GM23338 (cell line): ENCODE measurements around the gene COPS2. TPM values are rescaled to one million over a fixed set of nuclear protein-coding genes. Genes with fewer than 3 reads are reported as not detected.

Source experiments
- ATAC-seq: fragments of 200-7000 bp; cut with Tn5 transposase; 3 replicates; pipeline ENCODE4 v1.9.1; 2020
- DNase-seq: peaks from one replicate; pipeline ENCODE4 v3.0.0-alpha.2; 2015; ENCODE audit warnings: low spot score
- H2AFZ ChIP-seq: fragments of 200-600 bp; sonication (generic); 2 replicates; pipeline ENCODE4 v1.8.0; 2016; ENCODE audit warnings: antibody characterized with exemption, mild to moderate bottlenecking, moderate library complexity
- H3F3A ChIP-seq: fragments of 200-600 bp; sonication (generic); replicated peaks from 2 replicates; pipeline ENCODE4 v1.8.0; 2017; ENCODE audit warnings: antibody characterized with exemption, mixed run types, low read depth
- H3K27ac ChIP-seq: fragments of 200-600 bp; sonication (generic); 2 replicates; pipeline ENCODE4 v1.6.1; 2016; ENCODE audit warnings: low read depth
- H3K27me3 ChIP-seq: fragments of 200-600 bp; sonication (generic); 2 replicates; pipeline ENCODE4 v1.8.0; 2016; ENCODE audit warnings: mild to moderate bottlenecking, mixed run types, moderate library complexity; ENCODE audit not compliant: insufficient read depth
- H3K36me3 ChIP-seq: fragments of 200-600 bp; sonication (generic); 2 replicates; pipeline ENCODE4 v1.8.0; 2016; ENCODE audit warnings: mild to moderate bottlenecking; ENCODE audit not compliant: insufficient read depth
- H3K4me1 ChIP-seq: fragments of 200-600 bp; sonication (generic); 2 replicates; pipeline ENCODE4 v1.8.0; 2016; ENCODE audit warnings: mild to moderate bottlenecking, moderate library complexity; ENCODE audit not compliant: insufficient read depth
- H3K4me2 ChIP-seq: fragments of 200-600 bp; sonication (generic); 2 replicates; pipeline ENCODE4 v1.7.1; 2017; ENCODE audit warnings: mixed run types
- H3K4me3 ChIP-seq: fragments of 200-600 bp; sonication (generic); 2 replicates; pipeline ENCODE4 v1.6.1; 2016; ENCODE audit warnings: mixed run types
- H3K79me2 ChIP-seq: fragments of 200-600 bp; sonication (generic); replicated peaks from 2 replicates; pipeline ENCODE4 v1.8.0; 2017; ENCODE audit warnings: mild to moderate bottlenecking; ENCODE audit not compliant: insufficient read depth
- H3K9me2 ChIP-seq: fragments of 200-600 bp; sonication (generic); 2 replicates; pipeline ENCODE4 v1.8.0; 2017; ENCODE audit not compliant: insufficient read depth
- H4K20me1 ChIP-seq: fragments of 200-600 bp; sonication (generic); replicated peaks from 2 replicates; pipeline ENCODE4 v1.8.0; 2017; ENCODE audit warnings: mild to moderate bottlenecking; ENCODE audit not compliant: insufficient read depth
- H3K27ac Mint-ChIP-seq: 2 replicates; pipeline ENCODE4 v1.8.0; 2020; ENCODE audit warnings: inconsistent platforms, mild to moderate bottlenecking, moderate library complexity, mixed read lengths
- H3K27me3 Mint-ChIP-seq: 3 replicates; pipeline ENCODE4 v1.8.0; 2022; ENCODE audit warnings: low read depth, mild to moderate bottlenecking, moderate library complexity, mixed read lengths, inconsistent platforms; ENCODE audit not compliant: insufficient read depth, poor library complexity
- H3K36me3 Mint-ChIP-seq: 3 replicates; pipeline ENCODE4 v1.8.0; 2021; ENCODE audit warnings: low read depth, mild to moderate bottlenecking, inconsistent platforms, moderate library complexity, mixed read lengths
- H3K4me1 Mint-ChIP-seq: 3 replicates; pipeline ENCODE4 v1.8.0; 2020; ENCODE audit warnings: mild to moderate bottlenecking, inconsistent platforms, mixed read lengths
- H3K4me3 Mint-ChIP-seq: 3 replicates; pipeline ENCODE4 v1.8.0; 2021; ENCODE audit warnings: moderate library complexity, mild to moderate bottlenecking, inconsistent platforms, mixed read lengths
- H3K9me3 Mint-ChIP-seq: 3 replicates; pipeline ENCODE4 v1.8.0; 2020; ENCODE audit warnings: moderate library complexity, mild to moderate bottlenecking, inconsistent platforms, mixed read lengths
- CREB1 ChIP-seq: fragments of 250-450 bp; sonication (Bioruptor Pico); IDR thresholded peaks from 2 replicates; pipeline ENCODE4 v1.5.0; 2020; ENCODE audit warnings: low read depth, mild to moderate bottlenecking, moderate library complexity
- CTCF ChIP-seq, 2 experiments: fragments of 200-600 bp in 1 of 2; sonication (generic) in 1 of 2; conservative IDR thresholded peaks; 2 replicates each; pipeline versions ENCODE4 v1.5.1 to v1.6.1; 2016 to 2017; ENCODE audit warnings: antibody characterized with exemption in 2 of 2, low read depth in 2 of 2, mild to moderate bottlenecking in 2 of 2, moderate library complexity in 1 of 2
- ETS1 ChIP-seq: IDR thresholded peaks from 2 replicates; pipeline ENCODE4 v1.6.1; 2016; ENCODE audit warnings: antibody characterized with exemption
- EZH2 ChIP-seq: fragments of 200-600 bp; sonication (generic); IDR thresholded peaks from one replicate; pipeline ENCODE4 v1.8.0; 2017; ENCODE audit warnings: antibody characterized with exemption, mild to moderate bottlenecking, low read depth; ENCODE audit not compliant: unreplicated experiment
- EZH2phosphoT487 ChIP-seq: fragments of 200-600 bp; sonication (generic); IDR thresholded peaks from one replicate; pipeline ENCODE4 v1.8.1; 2018; ENCODE audit warnings: antibody characterized with exemption; ENCODE audit not compliant: unreplicated experiment
- JUNB ChIP-seq: IDR thresholded peaks from one replicate; pipeline ENCODE4 v1.6.1; 2016; ENCODE audit warnings: antibody characterized with exemption; ENCODE audit not compliant: unreplicated experiment
- NANOG ChIP-seq: IDR thresholded peaks from 2 replicates; pipeline ENCODE4 v1.6.1; 2016; ENCODE audit warnings: antibody characterized with exemption, borderline replicate concordance
- POLR2AphosphoS5 ChIP-seq: IDR thresholded peaks from 2 replicates; pipeline ENCODE4 v1.6.1; 2016; ENCODE audit warnings: antibody characterized with exemption, low read depth
- STAT1 ChIP-seq: IDR thresholded peaks from one replicate; pipeline ENCODE4 v1.6.1; 2016; ENCODE audit warnings: antibody characterized with exemption; ENCODE audit not compliant: unreplicated experiment
- ZNF114 ChIP-seq: fragments of 250-450 bp; sonication (Bioruptor Pico); IDR thresholded peaks from 2 replicates; pipeline ENCODE4 v1.5.0; 2020; ENCODE audit warnings: mild to moderate bottlenecking, moderate library complexity
- ZNF331 ChIP-seq: fragments of 250-450 bp; sonication (Bioruptor Pico); IDR thresholded peaks from 2 replicates; pipeline ENCODE4 v1.5.0; 2020; ENCODE audit warnings: low read depth, mild to moderate bottlenecking, moderate library complexity
- long read RNA-seq: library from polyadenylated mRNA; unstranded; transcript quantifications from one replicate; pipeline ENCODE4 v2.0.0, GENCODE V29; 2020; ENCODE audit not compliant: unreplicated experiment
- polyA plus RNA-seq: library from polyadenylated mRNA; unstranded; fragments of >200 nt; fragmentation: Nextera tagmentation; extraction: Ambion mirVana; gene quantifications from 2 replicates; pipeline ENCODE4 v1.2.1, GENCODE V29; 2016
- total RNA-seq: library from RNA; depleted of rRNA; stranded (reverse); fragments of >200 nt; shearing (Covaris generic); gene quantifications from 2 replicates; pipeline ENCODE4 v1.2.3, GENCODE V29; 2014; rRNA removed

The COPS2 gene
- total RNA-seq (64.9 and 67.3 TPM in 2 replicates), polyA plus RNA-seq (36.3 and 38.7 TPM in 2 replicates)
- long read RNA-seq, full-length matches to known transcripts = 18 of 25 reads
- long read RNA-seq, partial matches to known transcripts = 5 of 25 reads
- long read RNA-seq, other reads (novel, unspliced or antisense) = 2 of 25 reads

GRCh38 chr15:49155110-49155833 is at the start of gene COPS2:
TSS of gene COPS2 (minus strand) at chr15:49155599. CDS start at chr15:49155578, 21 bp downstream.
- Histone ChIP-seq H3K27me3 (no peaks in the 10 kb centered on the region), H3K79me2 (peaks cover 61% of the 10 kb centered on the region), H3K27ac (peak within 1 kb of the TSS; percentile 68), H3K4me1 (no peaks in the 10 kb centered on the region; the same call in 1 of the 2 replicates), H3K9me2 (no peaks in the 10 kb centered on the region), H3K36me3 (no peaks in the 10 kb centered on the region), H3K4me2 (peak within 1 kb of the TSS; percentile 93), H3F3A (no peaks in the 10 kb centered on the region; the same call in 1 of the 2 replicates), H2AFZ (peak within 1 kb of the TSS; percentile 94), H4K20me1 (peaks cover 8% of the 10 kb centered on the region), H3K4me3 (peak within 1 kb of the TSS; percentile 82)
- H3K4me3 Mint-ChIP-seq = peak within 1 kb of the TSS; percentile 99
- peak; percentile 97 for ATAC-seq
- H3K9me3 Mint-ChIP-seq = no peaks in the 10 kb centered on the region
- TF ChIP-seq STAT1 (no peak), CTCF (conservative IDR thresholded peaks at IDR 0.05; ENCODE audit: low read depth in 2 of 2) (0 out of 4 replicates have a peak, but pooled peaks of 1 of the 2 experiments have one; percentile 1), ETS1 (peak; percentile 86), POLR2AphosphoS5 (peak; percentile 83), NANOG (no peak), ZNF331 (CRISPR knock-in tag) (no peak), CREB1 (CRISPR knock-in tag) (peak; percentile 85), ZNF114 (0 out of 2 replicates have a peak, but pooled peaks have one; percentile 28)
- peaks cover 12% of the 10 kb centered on the region for H3K4me1 Mint-ChIP-seq
- H3K36me3 Mint-ChIP-seq = no peaks in the 10 kb centered on the region
- peak; percentile 99 for DNase-seq
- peak within 1 kb of the TSS; percentile 99 for H3K27ac Mint-ChIP-seq
- H3K27me3 Mint-ChIP-seq = no peaks in the 10 kb centered on the region

- H3K9me2 ChIP-seq = no peaks in the 10 kb centered on the region
- H3K4me3 Mint-ChIP-seq = no peak overlapping the region
- H3K27ac ChIP-seq = no peak overlapping the region
- no peaks in the 10 kb centered on the region for H3K27me3 ChIP-seq
- DNase-seq (no peak), ATAC-seq (no peak)
- no peaks in the 10 kb centered on the region for H3K4me1 ChIP-seq
- H3K79me2 ChIP-seq = peaks cover 8% of the 10 kb centered on the region
- H3F3A ChIP-seq = no peaks in the 10 kb centered on the region
- H3K4me3 ChIP-seq = no peak overlapping the region
- no peaks in the 10 kb centered on the region for H3K36me3 ChIP-seq
- H3K36me3 Mint-ChIP-seq = peaks cover 15% of the 10 kb centered on the region
- H3K27me3 Mint-ChIP-seq = no peaks in the 10 kb centered on the region
- H3K4me2 ChIP-seq = no peak overlapping the region
- no peak overlapping the region for H3K27ac Mint-ChIP-seq
- no peak overlapping the region for H2AFZ ChIP-seq
- H4K20me1 ChIP-seq = no peaks in the 10 kb centered on the region
- H3K4me1 Mint-ChIP-seq = peaks cover 5% of the 10 kb centered on the region; the same call in 2 of the 3 replicates
- peaks cover 4% of the 10 kb centered on the region; the same call in 1 of the 3 replicates for H3K9me3 Mint-ChIP-seq
- TF ChIP-seq CTCF (conservative IDR thresholded peaks at IDR 0.05; ENCODE audit: low read depth in 2 of 2) = no peak
- TF ChIP-seq EZH2 = no peak
- no peak for TF ChIP-seq JUNB
- no peak for TF ChIP-seq ZNF331 (CRISPR knock-in tag)
- TF ChIP-seq POLR2AphosphoS5 = no peak
- TF ChIP-seq CREB1 (CRISPR knock-in tag) = no peak
- no peak for TF ChIP-seq STAT1
- TF ChIP-seq ZNF114 = no peak
- TF ChIP-seq ETS1 = no peak
- TF ChIP-seq NANOG = no peak
- no peak for TF ChIP-seq EZH2phosphoT487
Measured at GRCh38 chr15:49200347-49200746, 44.9 kb upstream of the COPS2 start.
